Measurements from ENCODE around the gene ACCS.
A peak's percentile ranks its signal among the peaks of the same experiment; 100 is the strongest.

Gene ACCS

DNA sequence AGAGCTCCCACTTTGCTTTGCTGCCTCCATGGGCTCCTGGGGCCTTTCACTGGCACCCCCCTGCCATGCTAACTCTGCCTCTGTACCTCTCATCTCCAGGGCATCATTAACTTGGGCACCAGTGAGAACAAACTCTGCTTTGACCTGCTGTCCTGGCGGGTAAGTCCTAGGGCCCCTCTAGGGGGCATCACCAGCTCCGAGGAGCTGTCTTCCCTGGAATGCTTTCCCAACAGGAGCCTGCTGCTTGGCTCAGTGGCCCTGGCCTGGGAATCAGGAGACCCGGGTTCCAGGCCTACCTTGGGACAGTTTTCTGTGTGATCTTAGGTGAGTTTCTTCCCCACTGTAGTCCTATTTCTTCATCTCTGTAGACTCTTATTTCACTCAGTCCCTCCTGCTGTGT is 5.1 kb downstream of the ACCS start:
- Histone ChIP-seq H2AFZ (ENCODE audit: low read depth, low read length) (no peak overlapping the region), H3K79me1 (replicated peaks; ENCODE audit: low read length, poor library complexity, severe bottlenecking) (peaks cover 2% of the 10 kb centered on the region), H3K4me2 (ENCODE audit: low read length, poor library complexity, severe bottlenecking) (no peak overlapping the region), H2BK5ac (ENCODE audit: low read depth, low read length, poor library complexity, severe bottlenecking) (no peak overlapping the region), H2BK12ac (ENCODE audit: low read length in 2 of 2) (no peak overlapping the region), H3K18ac (ENCODE audit: low read depth in 1 of 2, low read length in 2 of 2) (no peak overlapping the region), H3K9ac (ENCODE audit: low read length) (no peak overlapping the region), H2BK120ac (ENCODE audit: low read depth, low read length) (no peak overlapping the region), H4K8ac (ENCODE audit: low read length) (no peak overlapping the region), H3K4me3 (ENCODE audit: insufficient read depth in 1 of 2, low read depth in 1 of 2, low read length in 2 of 2) (no peak overlapping the region), H3K27ac (ENCODE audit: low read length, poor library complexity, severe bottlenecking) (no peak overlapping the region), H3K23ac (ENCODE audit: low read length in 2 of 2) (no peak overlapping the region), H3K4ac (ENCODE audit: low read depth in 1 of 2, low read length in 2 of 2) (no peak overlapping the region), H3K36me3 (ENCODE audit: control insufficient read depth in 1 of 2, insufficient read depth in 2 of 2, low read depth in 1 of 2, low read length in 2 of 2) (peaks cover 11 to 77% of the 10 kb centered on the region in 2 experiments), H3K4me1 (ENCODE audit: control insufficient read depth, insufficient read depth, low read depth, low read length) (peaks cover 2% of the 10 kb centered on the region), H3K9me3 (ENCODE audit: control insufficient read depth, low read length) (no peaks in the 10 kb centered on the region), H4K91ac (ENCODE audit: low read length) (no peak overlapping the region), H2BK15ac (ENCODE audit: low read depth, poor library complexity, severe bottlenecking) (no peak overlapping the region), H3K27me3 (ENCODE audit: control insufficient read depth in 1 of 2, insufficient read depth in 1 of 2, low read length in 2 of 2) (no peaks in the 10 kb centered on the region), H3K14ac (ENCODE audit: low read length in 2 of 2) (no peak overlapping the region), H2AK5ac (ENCODE audit: low read length, severe bottlenecking) (no peak overlapping the region)
- 79% methylated on average over 2 of the region's 3 CpGs for WGBS
- no peak for DNase-seq

DNA sequence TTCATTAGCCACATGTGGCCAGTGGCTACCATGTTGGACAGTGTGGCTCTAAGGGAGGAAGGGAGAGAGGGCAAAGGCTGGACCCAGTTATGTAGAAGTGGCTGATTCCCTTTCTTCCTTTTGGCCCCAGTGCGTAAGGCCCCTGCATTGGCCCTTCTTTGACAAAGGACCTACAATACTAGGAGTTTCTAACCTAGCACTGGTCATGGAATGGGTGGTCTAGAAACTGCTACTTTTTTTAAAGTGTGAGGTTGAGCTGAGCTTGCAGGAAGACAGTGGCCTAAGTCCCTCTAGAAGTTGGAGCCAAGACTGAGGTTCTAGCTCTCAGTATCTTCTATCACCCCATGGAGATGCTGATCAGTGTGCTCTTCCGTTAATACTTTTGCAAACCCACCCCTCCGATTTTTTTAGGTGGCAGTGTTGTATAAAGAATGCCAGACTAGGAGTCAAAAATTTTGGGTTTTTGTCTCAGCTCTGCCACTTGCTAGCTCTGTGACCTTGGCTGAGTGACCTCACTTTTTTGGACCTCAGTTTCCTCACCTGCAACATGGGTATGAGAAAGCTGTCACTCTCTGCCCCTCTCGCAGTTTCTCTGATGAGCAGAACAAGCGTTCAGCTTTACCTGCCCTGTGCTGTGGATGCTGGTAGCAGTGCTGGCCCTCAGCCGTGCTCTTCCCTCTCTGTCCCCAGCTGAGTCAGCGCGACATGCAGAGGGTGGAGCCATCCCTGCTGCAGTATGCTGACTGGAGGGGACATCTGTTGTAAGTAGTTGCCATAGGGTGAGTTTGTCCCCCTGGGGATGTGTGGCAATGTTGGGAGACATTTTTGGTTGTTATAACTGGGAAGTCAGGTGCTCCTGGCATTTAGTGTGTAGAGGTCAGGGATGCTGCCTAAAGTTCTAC is 6.9 kb downstream of the ACCS start:
- Histone ChIP-seq H3K79me1 (replicated peaks; ENCODE audit: low read length, poor library complexity, severe bottlenecking) (no peaks in the 10 kb centered on the region), H2BK15ac (ENCODE audit: low read depth, poor library complexity, severe bottlenecking) (no peak overlapping the region), H3K14ac (ENCODE audit: low read length in 2 of 2) (no peak overlapping the region), H2AK5ac (ENCODE audit: low read length, severe bottlenecking) (no peak overlapping the region), H2BK5ac (ENCODE audit: low read depth, low read length, poor library complexity, severe bottlenecking) (no peak overlapping the region), H4K91ac (ENCODE audit: low read length) (peak overlapping the region; percentile 34), H4K8ac (ENCODE audit: low read length) (no peak overlapping the region), H3K9ac (ENCODE audit: low read length) (no peak overlapping the region), H3K9me3 (ENCODE audit: control insufficient read depth, low read length) (no peaks in the 10 kb centered on the region), H2BK12ac (ENCODE audit: low read length in 2 of 2) (no peak overlapping the region), H3K4ac (ENCODE audit: low read depth in 1 of 2, low read length in 2 of 2) (no peak overlapping the region), H2BK120ac (ENCODE audit: low read depth, low read length) (no peak overlapping the region), H3K4me2 (ENCODE audit: low read length, poor library complexity, severe bottlenecking) (no peak overlapping the region), H3K36me3 (ENCODE audit: control insufficient read depth in 1 of 2, insufficient read depth in 2 of 2, low read depth in 1 of 2, low read length in 2 of 2) (peaks cover 11 to 91% of the 10 kb centered on the region in 2 experiments), H3K27me3 (ENCODE audit: control insufficient read depth in 1 of 2, insufficient read depth in 1 of 2, low read length in 2 of 2) (no peaks in the 10 kb centered on the region), H3K18ac (ENCODE audit: low read depth in 1 of 2, low read length in 2 of 2) (no peak overlapping the region), H3K4me1 (ENCODE audit: control insufficient read depth, insufficient read depth, low read depth, low read length) (no peaks in the 10 kb centered on the region), H3K23ac (ENCODE audit: low read length in 2 of 2) (no peak overlapping the region), H2AFZ (ENCODE audit: low read depth, low read length) (no peak overlapping the region), H3K27ac (ENCODE audit: low read length, poor library complexity, severe bottlenecking) (no peak overlapping the region), H3K4me3 (ENCODE audit: insufficient read depth in 1 of 2, low read depth in 1 of 2, low read length in 2 of 2) (no peak overlapping the region)
- WGBS: 90% methylated on average over 6 of the region's 8 CpGs
- DNase-seq: no peak

DNA sequence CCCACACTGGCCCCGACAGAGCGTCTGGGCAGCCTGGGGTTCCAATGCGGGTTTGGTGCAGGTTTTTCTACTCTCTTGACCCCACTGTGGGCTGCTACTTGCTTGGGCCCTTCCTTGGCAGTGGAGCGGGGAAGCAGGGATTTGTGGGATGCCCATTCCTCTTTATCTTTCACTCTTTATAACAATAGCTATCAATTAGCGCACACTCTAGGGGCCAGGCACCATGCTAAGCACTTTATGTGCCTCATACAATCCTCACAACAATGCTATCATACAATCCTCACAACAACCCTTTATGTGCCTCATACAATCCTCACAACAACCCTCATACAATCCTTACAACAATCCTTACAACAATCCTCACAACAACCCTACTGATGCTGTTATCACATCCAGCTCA is 12.7 kb downstream of the ACCS start:
- WGBS: 94% methylated on average over 5 of the region's 5 CpGs

DNA sequence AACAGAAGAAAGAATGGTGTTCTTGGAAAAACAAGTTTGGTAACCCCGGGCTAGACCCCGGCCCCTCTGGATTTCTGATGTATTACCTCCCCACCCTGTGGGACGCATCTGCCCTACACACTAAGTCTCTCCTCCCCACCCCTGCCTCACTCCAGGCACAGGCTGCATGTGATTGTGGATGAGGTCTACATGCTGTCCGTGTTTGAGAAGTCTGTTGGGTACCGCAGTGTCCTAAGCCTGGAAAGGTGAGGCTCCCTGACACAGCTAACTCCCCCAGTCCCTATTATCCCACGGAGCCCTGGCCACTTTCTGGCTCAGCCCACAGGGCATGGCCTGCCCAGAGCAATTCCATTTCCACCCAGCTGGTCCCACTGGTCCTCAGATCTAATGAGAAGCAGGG is 13.3 kb downstream of the ACCS start:
- no peak for DNase-seq
- H3K9me3 ChIP-seq (ENCODE audit: control insufficient read depth, low read length): no peaks in the 10 kb centered on the region
- no peaks in the 10 kb centered on the region for H3K4me1 ChIP-seq (ENCODE audit: control insufficient read depth, insufficient read depth, low read depth, low read length)
- H3K36me3 ChIP-seq (ENCODE audit: control insufficient read depth in 1 of 2, insufficient read depth in 2 of 2, low read depth in 1 of 2, low read length in 2 of 2): peaks cover 10 to 90% of the 10 kb centered on the region in 2 experiments
- no peak overlapping the region for H2BK5ac ChIP-seq (ENCODE audit: low read depth, low read length, poor library complexity, severe bottlenecking)
- H3K79me1 ChIP-seq (replicated peaks; ENCODE audit: low read length, poor library complexity, severe bottlenecking): no peaks in the 10 kb centered on the region
- H3K14ac ChIP-seq (ENCODE audit: low read length in 2 of 2): no peak overlapping the region
- H4K91ac ChIP-seq (ENCODE audit: low read length): no peak overlapping the region
- H3K4ac ChIP-seq (ENCODE audit: low read depth in 1 of 2, low read length in 2 of 2): no peak overlapping the region
- H2BK15ac ChIP-seq (ENCODE audit: low read depth, poor library complexity, severe bottlenecking): no peak overlapping the region
- no peak overlapping the region for H3K18ac ChIP-seq (ENCODE audit: low read depth in 1 of 2, low read length in 2 of 2)
- no peak overlapping the region for H2BK120ac ChIP-seq (ENCODE audit: low read depth, low read length)
- H2AFZ ChIP-seq (ENCODE audit: low read depth, low read length): no peak overlapping the region
- H3K4me3 ChIP-seq (ENCODE audit: insufficient read depth in 1 of 2, low read depth in 1 of 2, low read length in 2 of 2): no peak overlapping the region
- no peak overlapping the region for H2BK12ac ChIP-seq (ENCODE audit: low read length in 2 of 2)
- no peak overlapping the region for H3K4me2 ChIP-seq (ENCODE audit: low read length, poor library complexity, severe bottlenecking)
- H3K27me3 ChIP-seq (ENCODE audit: control insufficient read depth in 1 of 2, insufficient read depth in 1 of 2, low read length in 2 of 2): peaks cover 0 to 6% of the 10 kb centered on the region in 2 experiments
- H4K8ac ChIP-seq (ENCODE audit: low read length): no peak overlapping the region
- no peak overlapping the region for H3K9ac ChIP-seq (ENCODE audit: low read length)
- WGBS: 79% methylated on average over 3 of the region's 6 CpGs
- H3K27ac ChIP-seq (ENCODE audit: low read length, poor library complexity, severe bottlenecking): no peak overlapping the region
- no peak overlapping the region for H3K23ac ChIP-seq (ENCODE audit: low read length in 2 of 2)
- no peak overlapping the region for H2AK5ac ChIP-seq (ENCODE audit: low read length, severe bottlenecking)

More for the DNA sequence above, 12.7 kb downstream of the ACCS start:
- DNase-seq: no peak
- H3K4me2 ChIP-seq (ENCODE audit: low read length, poor library complexity, severe bottlenecking): no peak overlapping the region
- no peaks in the 10 kb centered on the region for H3K79me1 ChIP-seq (replicated peaks; ENCODE audit: low read length, poor library complexity, severe bottlenecking)
- no peak overlapping the region for H3K9ac ChIP-seq (ENCODE audit: low read length)
- H4K8ac ChIP-seq (ENCODE audit: low read length): no peak overlapping the region
- H2BK15ac ChIP-seq (ENCODE audit: low read depth, poor library complexity, severe bottlenecking): no peak overlapping the region
- no peak overlapping the region for H2BK5ac ChIP-seq (ENCODE audit: low read depth, low read length, poor library complexity, severe bottlenecking)
- peaks cover 0 to 3% of the 10 kb centered on the region in 2 experiments for H3K27me3 ChIP-seq (ENCODE audit: control insufficient read depth in 1 of 2, insufficient read depth in 1 of 2, low read length in 2 of 2)
- no peaks in the 10 kb centered on the region for H3K9me3 ChIP-seq (ENCODE audit: control insufficient read depth, low read length)
- no peaks in the 10 kb centered on the region for H3K4me1 ChIP-seq (ENCODE audit: control insufficient read depth, insufficient read depth, low read depth, low read length)
- H2AFZ ChIP-seq (ENCODE audit: low read depth, low read length): no peak overlapping the region
- no peak overlapping the region for H3K23ac ChIP-seq (ENCODE audit: low read length in 2 of 2)
- H3K27ac ChIP-seq (ENCODE audit: low read length, poor library complexity, severe bottlenecking): no peak overlapping the region
- no peak overlapping the region for H2BK12ac ChIP-seq (ENCODE audit: low read length in 2 of 2)
- no peak overlapping the region for H2BK120ac ChIP-seq (ENCODE audit: low read depth, low read length)
- no peak overlapping the region for H3K4me3 ChIP-seq (ENCODE audit: insufficient read depth in 1 of 2, low read depth in 1 of 2, low read length in 2 of 2)
- H3K36me3 ChIP-seq (ENCODE audit: control insufficient read depth in 1 of 2, insufficient read depth in 2 of 2, low read depth in 1 of 2, low read length in 2 of 2): peaks cover 10 to 90% of the 10 kb centered on the region in 2 experiments
- no peak overlapping the region for H3K18ac ChIP-seq (ENCODE audit: low read depth in 1 of 2, low read length in 2 of 2)
- H3K4ac ChIP-seq (ENCODE audit: low read depth in 1 of 2, low read length in 2 of 2): no peak overlapping the region
- no peak overlapping the region for H3K14ac ChIP-seq (ENCODE audit: low read length in 2 of 2)
- no peak overlapping the region for H2AK5ac ChIP-seq (ENCODE audit: low read length, severe bottlenecking)
- H4K91ac ChIP-seq (ENCODE audit: low read length): no peak overlapping the region
